HG03045 (cell line): ENCODE data around the gene CCDC38.

ENCODE experiments used
- ATAC-seq: cut with Tn5 transposase; IDR thresholded peaks from one replicate; pipeline ENCODE4 v1.9.1; 2021; ENCODE audit warnings: mild to moderate bottlenecking, moderate library complexity; ENCODE audit not compliant: unreplicated experiment

The CCDC38 gene

DNA sequence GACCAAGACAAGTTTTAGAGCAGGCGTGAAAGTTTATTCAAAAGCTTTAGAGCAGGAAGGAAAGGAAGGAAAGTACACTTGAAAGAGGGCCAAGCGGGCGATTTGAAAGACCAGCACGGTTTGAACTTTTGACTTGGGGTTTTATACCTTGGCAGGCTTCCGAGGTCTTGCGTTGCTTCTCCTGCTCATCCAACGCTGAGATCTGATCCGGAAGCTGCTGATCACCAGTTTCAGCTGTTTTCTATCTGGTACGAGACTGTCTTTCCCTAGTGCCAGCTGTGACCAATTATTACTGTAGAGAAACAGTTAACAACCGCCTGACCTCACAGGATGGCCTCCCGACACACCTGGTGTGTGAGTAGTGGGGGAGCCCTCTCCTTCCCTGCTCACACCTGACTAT is 104.3 kb downstream of the CCDC38 start:
- no peak for ATAC-seq

DNA sequence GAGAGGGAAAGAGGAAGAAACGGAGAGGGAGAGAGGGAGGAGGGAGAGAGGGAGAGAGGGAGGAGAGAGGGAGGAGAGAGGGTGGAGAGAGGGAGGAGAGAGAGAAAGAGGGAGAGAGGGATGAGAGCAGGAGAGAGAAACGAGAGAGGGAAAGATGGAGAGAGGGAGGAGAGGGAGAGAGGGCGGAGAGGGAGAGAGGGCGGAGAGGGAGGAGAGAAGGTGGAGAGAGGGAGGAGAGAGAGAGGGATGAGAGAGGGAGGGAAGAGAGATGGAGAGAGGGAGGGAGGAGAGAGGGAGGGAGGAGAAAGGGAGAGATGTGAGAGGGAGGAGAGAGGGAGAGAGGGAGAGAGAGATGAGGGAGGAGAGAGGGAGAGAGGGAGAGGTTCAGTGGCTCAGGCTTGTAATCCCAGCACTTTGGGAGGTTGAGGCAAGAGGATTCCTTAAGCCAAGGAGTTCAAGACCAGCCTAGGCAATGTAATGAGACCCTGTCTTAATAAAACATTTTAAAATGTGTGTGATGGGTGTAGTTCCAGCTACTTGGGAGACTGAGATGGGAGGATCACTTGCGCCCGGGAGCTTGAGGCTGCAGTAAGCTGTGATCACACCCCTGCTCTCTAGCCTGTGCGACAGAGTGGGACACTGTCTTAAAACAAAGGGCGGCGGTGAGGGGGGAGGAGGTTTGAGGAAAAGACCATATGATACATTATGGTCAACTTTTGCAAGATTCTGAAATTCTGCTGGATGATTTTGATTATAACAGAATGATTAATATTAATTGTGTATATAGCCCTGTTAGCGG is 105.0 kb downstream of the CCDC38 start:
- ATAC-seq: no peak

DNA sequence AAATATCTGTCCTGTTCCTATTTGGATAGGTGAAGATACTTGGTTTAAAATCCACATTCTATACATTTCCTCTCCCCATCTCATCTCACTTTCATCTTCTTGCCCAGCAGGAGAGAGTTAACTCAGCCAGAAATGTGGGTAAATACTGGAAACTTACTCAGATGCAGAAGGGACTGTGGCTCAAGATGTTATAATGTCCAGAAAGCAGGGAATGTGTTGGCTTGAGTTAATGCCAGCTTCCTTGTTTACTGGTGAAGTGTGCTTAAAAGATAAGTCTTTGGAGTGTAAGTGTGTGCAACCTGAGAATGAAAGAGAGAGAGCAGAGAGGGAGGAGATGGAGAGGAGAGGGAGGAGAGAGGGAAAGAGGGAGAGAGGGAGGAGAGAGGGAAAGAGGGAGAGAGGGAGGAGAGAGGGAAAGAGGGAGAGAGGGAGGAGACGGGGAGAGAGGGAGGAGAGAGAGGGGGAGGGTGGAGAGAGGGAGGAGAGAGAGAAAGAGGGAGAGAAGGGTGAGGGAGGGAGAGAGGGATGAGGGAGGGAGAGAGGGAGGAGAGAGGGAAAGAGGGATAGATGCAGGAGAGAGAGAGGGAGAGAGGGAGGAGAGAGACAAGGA is 105.7 kb downstream of the CCDC38 start:
- ATAC-seq: no peak

DNA sequence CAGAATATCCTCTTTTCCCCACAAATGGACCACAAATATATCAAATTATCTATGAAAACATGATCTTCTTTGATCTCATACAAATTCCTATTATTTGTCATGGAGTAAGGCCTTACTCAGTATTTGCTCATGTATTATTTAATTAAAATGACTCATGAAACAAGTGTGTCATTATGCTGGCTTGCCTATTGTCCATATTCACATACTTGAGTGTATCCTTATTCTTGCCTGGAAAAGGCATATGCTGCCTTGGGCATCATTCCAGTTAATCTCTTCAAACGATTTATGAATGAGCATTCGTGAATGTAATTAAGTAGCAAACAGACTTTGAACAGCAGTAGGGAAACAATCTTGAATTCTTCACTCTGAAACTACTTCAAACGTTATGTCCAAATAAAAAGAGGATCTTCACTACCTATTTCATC is 106.2 kb downstream of the CCDC38 start:
- ATAC-seq: no peak

DNA sequence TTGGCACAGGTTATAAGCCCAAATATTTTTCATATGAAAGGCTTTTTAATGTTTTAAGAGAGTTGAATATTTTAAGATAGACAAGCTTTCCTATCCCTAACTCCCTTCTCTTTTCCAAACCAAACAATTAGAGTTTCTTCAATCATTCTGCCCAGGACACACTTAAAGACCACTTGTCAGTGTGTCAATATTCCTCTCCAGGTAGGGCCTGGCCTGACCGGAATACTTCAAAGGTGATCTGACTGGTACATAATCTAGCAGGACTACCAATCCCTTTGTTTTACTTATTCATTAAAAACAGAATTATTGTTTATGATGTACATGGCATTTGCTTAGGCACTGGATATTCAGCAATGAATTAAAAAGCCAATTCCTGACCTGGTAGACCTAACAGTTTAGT is 107.8 kb downstream of the CCDC38 start:
- no peak for ATAC-seq

DNA sequence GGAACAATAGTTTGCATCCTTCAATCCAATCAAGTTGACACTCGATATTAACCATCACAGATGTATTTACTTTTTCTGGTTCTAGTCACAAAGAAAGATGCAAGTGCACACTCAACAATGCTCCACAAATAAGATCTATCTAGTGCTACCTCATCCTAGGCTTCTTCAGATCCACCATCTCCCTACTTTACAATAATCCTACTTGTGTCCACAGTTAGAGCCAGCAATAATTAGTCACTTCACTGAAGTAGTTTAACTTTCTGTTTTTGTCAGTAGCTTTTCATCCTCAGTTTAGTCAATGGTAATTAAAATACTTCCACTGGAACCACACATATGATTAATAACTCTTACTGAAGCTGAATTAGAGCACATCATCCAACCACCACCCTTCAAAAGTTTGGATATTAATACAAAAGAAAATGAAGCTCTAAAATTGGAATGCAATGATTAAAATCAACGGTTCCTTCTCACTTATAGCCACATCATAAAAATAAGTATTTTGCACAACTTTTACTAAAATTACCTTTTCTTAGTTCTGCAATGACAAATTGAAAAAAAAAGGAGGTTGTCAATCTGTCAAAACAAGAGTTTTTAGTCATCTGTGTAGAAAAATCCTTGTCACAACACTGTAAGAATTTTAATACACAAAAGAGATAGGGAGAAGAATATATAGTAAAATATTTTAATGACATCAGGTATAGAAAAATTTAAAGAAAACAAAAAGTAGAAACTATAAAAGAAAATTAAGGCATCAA is 111.9 kb downstream of the CCDC38 start:
- no peak for ATAC-seq

DNA sequence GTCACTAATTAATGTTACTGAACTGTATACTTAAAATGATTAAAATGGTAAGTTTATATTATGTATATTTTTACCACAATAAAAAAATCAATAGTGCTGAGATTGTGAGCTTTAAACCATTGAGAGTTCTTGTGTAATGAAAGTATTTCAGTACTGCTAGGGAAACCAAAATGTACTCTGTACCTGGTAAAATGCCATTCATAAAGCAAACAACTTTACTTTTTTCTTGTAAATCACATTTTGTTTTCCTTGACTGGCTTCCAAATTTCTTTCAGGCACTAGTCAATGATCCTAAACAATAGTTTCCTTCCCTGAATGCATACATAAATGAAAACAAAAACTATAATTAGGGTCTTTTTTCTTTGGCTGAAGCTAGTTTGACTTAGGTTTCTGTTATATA is 113.0 kb downstream of the CCDC38 start:
- ATAC-seq: no peak

DNA sequence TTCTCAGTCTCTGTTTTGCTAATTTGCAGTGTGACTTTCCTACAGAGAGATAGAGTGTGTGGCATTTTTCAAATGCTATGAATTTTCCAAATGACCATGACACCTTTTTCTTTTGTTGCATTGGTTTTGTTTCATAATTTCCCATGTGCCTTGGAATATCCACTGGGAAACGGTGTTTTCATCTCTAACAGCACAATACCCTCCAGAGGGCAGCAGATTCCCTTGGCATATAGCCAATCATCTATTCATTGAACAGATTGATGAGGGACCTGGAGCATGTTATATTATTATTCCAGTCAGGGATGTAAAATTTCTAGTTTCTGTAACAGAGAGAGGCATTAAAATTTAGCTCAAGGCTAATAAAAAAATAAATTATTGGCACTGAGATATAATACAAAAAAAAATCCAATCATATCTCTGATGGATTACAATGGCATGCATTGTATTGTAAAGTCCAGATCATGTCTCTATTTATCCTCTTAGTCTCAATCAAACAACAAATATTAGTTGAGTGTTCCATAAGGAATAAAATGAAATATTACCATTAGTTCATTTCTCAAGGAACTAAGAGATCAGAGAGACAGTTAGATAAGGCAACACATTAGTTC is 122.2 kb downstream of the CCDC38 start:
- no peak for ATAC-seq
